Measurements from ENCODE around the gene RELA. TPM values are rescaled to one million over a fixed set of nuclear protein-coding genes. Genes with fewer than 3 reads are reported as not detected.

Gene RELA
- total RNA-seq, 1 donor from 2014 or later, result 68.9 TPM

DNA sequence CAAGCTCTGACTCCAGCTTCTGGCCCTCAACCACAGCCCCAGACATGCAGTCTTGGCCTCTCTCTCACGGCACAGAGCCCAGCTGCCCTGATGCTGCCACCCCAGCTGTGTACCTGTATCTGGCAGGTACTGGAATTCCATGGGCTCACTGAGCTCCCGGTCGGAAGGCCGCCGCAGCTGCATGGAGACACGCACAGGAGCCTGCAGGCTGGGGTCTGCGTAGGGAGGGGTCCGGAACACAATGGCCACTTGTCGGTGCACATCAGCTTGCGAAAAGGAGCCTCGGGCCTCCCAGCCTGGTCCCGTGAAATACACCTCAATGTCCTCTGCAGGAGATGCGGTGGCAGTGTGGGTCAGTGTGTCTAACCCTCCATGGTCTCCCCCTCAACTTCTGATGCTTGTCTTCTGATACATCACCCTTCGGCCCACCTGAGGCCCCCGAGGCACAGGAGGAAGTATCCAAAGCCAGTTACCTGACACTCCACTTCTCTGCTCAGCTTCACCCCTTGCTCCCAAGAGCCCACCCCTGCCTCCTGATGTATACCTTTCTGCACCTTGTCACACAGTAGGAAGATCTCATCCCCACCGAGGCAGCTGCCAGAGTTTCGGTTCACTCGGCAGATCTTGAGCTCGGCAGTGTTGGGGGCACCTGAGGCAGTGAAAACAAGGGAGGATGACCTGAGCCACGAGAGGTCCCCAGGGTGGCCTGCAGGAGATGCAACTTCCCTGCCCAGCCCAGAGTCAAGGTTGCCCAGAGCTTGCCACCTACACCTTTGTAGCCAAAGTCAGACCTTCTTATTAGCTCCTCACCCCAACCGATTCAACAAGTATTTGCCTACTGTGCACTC lies 4.3 kb downstream of the RELA start:
- H3K27ac ChIP-seq (ENCODE audit: low read depth, low read length), result no peak overlapping the region
- Mint-ChIP-seq H3K4me3 (ENCODE audit: unreplicated experiment) (no peak overlapping the region), H3K27ac (ENCODE audit: unreplicated experiment) (no peak overlapping the region), H3K9me3 (ENCODE audit: unreplicated experiment) (no peaks in the 10 kb centered on the region), H3K27me3 (ENCODE audit: low read depth, unreplicated experiment) (no peaks in the 10 kb centered on the region), H3K4me1 (ENCODE audit: low read depth, unreplicated experiment) (peaks cover 9% of the 10 kb centered on the region), H3K36me3 (ENCODE audit: low read depth, unreplicated experiment) (peaks cover 35% of the 10 kb centered on the region)
- no peak overlapping the region for H3K4me3 ChIP-seq (ENCODE audit: insufficient read depth, low read depth, low read length)
- peaks cover 14% of the 10 kb centered on the region for H3K4me1 ChIP-seq (ENCODE audit: insufficient read depth, low read length)
- no peaks in the 10 kb centered on the region for H3K9me3 ChIP-seq (ENCODE audit: insufficient read depth, low read depth, low read length)
- FAIRE-seq (no peak), DNase-seq (ENCODE audit: low read depth) (no peak)
- TF ChIP-seq, protein P1, sequence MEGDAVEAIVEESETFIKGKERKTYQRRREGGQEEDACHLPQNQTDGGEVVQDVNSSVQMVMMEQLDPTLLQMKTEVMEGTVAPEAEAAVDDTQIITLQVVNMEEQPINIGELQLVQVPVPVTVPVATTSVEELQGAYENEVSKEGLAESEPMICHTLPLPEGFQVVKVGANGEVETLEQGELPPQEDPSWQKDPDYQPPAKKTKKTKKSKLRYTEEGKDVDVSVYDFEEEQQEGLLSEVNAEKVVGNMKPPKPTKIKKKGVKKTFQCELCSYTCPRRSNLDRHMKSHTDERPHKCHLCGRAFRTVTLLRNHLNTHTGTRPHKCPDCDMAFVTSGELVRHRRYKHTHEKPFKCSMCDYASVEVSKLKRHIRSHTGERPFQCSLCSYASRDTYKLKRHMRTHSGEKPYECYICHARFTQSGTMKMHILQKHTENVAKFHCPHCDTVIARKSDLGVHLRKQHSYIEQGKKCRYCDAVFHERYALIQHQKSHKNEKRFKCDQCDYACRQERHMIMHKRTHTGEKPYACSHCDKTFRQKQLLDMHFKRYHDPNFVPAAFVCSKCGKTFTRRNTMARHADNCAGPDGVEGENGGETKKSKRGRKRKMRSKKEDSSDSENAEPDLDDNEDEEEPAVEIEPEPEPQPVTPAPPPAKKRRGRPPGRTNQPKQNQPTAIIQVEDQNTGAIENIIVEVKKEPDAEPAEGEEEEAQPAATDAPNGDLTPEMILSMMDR (IDR thresholded peaks at IDR 0.05; ENCODE audit: insufficient read depth, low read depth, low read length), result no peak
- no peaks in the 10 kb centered on the region for H3K27me3 ChIP-seq (ENCODE audit: insufficient read depth, low read length)
- H3K4me2 ChIP-seq (ENCODE audit: low read length), result no peak overlapping the region
- H3K79me2 ChIP-seq (ENCODE audit: insufficient read depth, low read length), result peaks cover 51% of the 10 kb centered on the region
- no peak overlapping the region for H3K9ac ChIP-seq (ENCODE audit: low read length)
- H2AFZ ChIP-seq (ENCODE audit: low read depth, low read length), result no peak overlapping the region
- H4K20me1 ChIP-seq (ENCODE audit: insufficient read depth, low read length), result peaks cover 43% of the 10 kb centered on the region
- H3K36me3 ChIP-seq (ENCODE audit: insufficient read depth, low read length), result peaks cover 46% of the 10 kb centered on the region

DNA sequence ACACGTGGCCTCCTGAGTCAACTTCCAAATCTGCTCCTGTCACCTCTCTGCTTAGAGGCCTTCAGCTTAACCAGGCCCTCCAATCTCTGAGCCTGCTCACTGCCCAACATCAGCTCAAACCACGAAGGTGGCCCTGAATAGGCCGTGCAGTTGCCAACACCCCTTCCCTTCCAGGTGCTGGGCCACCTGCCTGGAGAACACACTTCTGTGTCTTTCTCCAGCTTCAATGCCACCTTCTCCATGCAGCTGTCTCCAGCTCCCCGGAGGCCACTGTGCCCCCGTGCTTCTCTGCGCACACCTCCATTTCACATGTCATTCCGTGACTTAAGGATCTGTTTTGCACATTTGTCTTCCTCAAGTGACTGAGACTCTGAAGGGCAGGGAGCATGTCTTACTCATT lies 5.3 kb downstream of the RELA start:
- Mint-ChIP-seq H3K36me3 (ENCODE audit: low read depth, unreplicated experiment) (peaks cover 36% of the 10 kb centered on the region), H3K4me1 (ENCODE audit: low read depth, unreplicated experiment) (peaks cover 17% of the 10 kb centered on the region), H3K27ac (ENCODE audit: unreplicated experiment) (no peak overlapping the region), H3K9me3 (ENCODE audit: unreplicated experiment) (no peaks in the 10 kb centered on the region), H3K27me3 (ENCODE audit: low read depth, unreplicated experiment) (no peaks in the 10 kb centered on the region), H3K4me3 (ENCODE audit: unreplicated experiment) (no peak overlapping the region)
- Histone ChIP-seq H3K27me3 (ENCODE audit: insufficient read depth, low read length) (no peaks in the 10 kb centered on the region), H3K4me2 (ENCODE audit: low read length) (no peak overlapping the region), H3K36me3 (ENCODE audit: insufficient read depth, low read length) (peaks cover 46% of the 10 kb centered on the region), H3K4me1 (ENCODE audit: insufficient read depth, low read length) (peaks cover 21% of the 10 kb centered on the region), H3K9ac (ENCODE audit: low read length) (no peak overlapping the region), H3K79me2 (ENCODE audit: insufficient read depth, low read length) (peaks cover 49% of the 10 kb centered on the region), H3K9me3 (ENCODE audit: insufficient read depth, low read depth, low read length) (no peaks in the 10 kb centered on the region), H3K27ac (ENCODE audit: low read depth, low read length) (no peak overlapping the region), H4K20me1 (ENCODE audit: insufficient read depth, low read length) (peaks cover 43% of the 10 kb centered on the region), H3K4me3 (ENCODE audit: insufficient read depth, low read depth, low read length) (no peak overlapping the region), H2AFZ (ENCODE audit: low read depth, low read length) (no peak overlapping the region)
- FAIRE-seq, result no peak
- DNase-seq (ENCODE audit: low read depth), result no peak
- TF ChIP-seq EZH2 (IDR thresholded peaks at IDR 0.05; ENCODE audit: insufficient read depth, low read length), result no peak
- TF ChIP-seq, protein P1 (IDR thresholded peaks at IDR 0.05; ENCODE audit: insufficient read depth, low read depth, low read length), result no peak
